ENCODE data around the gene AASS. TPM values are rescaled to one million over a fixed set of nuclear protein-coding genes. Genes with fewer than 3 reads are reported as not detected.
"Not testable (repeated sequence)": the region's sequence is repeated elsewhere in the genome, so short reads cannot be mapped to it uniquely, and the experiment has no call there.

The AASS gene
- 10 to 100 TPM; 11.8 to 22.2 (median 13.5) TPM for total RNA-seq
- polyA plus RNA-seq = 9.1 TPM
- long read RNA-seq, donor 1, partial matches to known transcripts = 2 of 5 reads
- long read RNA-seq, donor 1, other reads (novel, unspliced or antisense) = 2 of 5 reads
- long read RNA-seq, donor 2, partial matches to known transcripts = 1 of 4 reads
- long read RNA-seq, donor 2, other reads (novel, unspliced or antisense) = 2 of 4 reads
- long read RNA-seq, donor 3, transcript AASS-203 (24 exons, 3,163 nt) = major isoform, 15 of 28 reads
- long read RNA-seq, donor 3, partial matches to known transcripts = 1 of 28 reads
- long read RNA-seq, donor 3, other reads (novel, unspliced or antisense) = 9 of 28 reads
- long read RNA-seq, donor 4, transcript AASS-203 (24 exons, 3,163 nt) = major isoform, 6 of 11 reads
- long read RNA-seq, donor 4, partial matches to known transcripts = 1 of 11 reads
- long read RNA-seq, donor 4, other reads (novel, unspliced or antisense) = 4 of 11 reads

- intact Hi-C loops (cut with DNase I) = no loop called here
- H3K4me3 ChIP-seq (ENCODE audit: low read length) = peak within 1 kb of the TSS; percentile 93
- under 1% methylated on average over 69 of the region's 69 CpGs for WGBS
Observed at GRCh38 chr7:122143751-122144711, at the start of gene AASS. Gene AASS, minus strand, starts transcription at chr7:122144249. Its CDS starts 10,523 bp downstream, at chr7:122133726.

GRCh38 chr7:122188785-122189184 lies 44.7 kb upstream of the AASS start:
- H3K27ac ChIP-seq (ENCODE audit: low read length) = no peak overlapping the region
- no peak for DNase-seq
- intact Hi-C loops (cut with DNase I) = no loop called here
- H3K4me1 ChIP-seq (ENCODE audit: control insufficient read depth, insufficient read depth, low read length) = no peaks in the 10 kb centered on the region
- no peaks in the 10 kb centered on the region for H3K9me3 ChIP-seq (ENCODE audit: control insufficient read depth, low read length)
- no peak for ATAC-seq
- no peak overlapping the region for H3K4me3 ChIP-seq (ENCODE audit: low read length)
- H3K27me3 ChIP-seq (ENCODE audit: control insufficient read depth, insufficient read depth) = no peaks in the 10 kb centered on the region

More at GRCh38 chr7:122143751-122144711, at the start of gene AASS:
- ATAC-seq = peak; percentile 100
- peak; percentile 98 to 99 (median 98) for DNase-seq
- H3K27ac ChIP-seq (ENCODE audit: low read length) = peak within 1 kb of the TSS; percentile 99
- H3K9me3 ChIP-seq (ENCODE audit: control insufficient read depth, low read length) = no peaks in the 10 kb centered on the region
- H3K27me3 ChIP-seq (ENCODE audit: control insufficient read depth, insufficient read depth) = no peaks in the 10 kb centered on the region
- no peaks in the 10 kb centered on the region for H3K4me1 ChIP-seq (ENCODE audit: control insufficient read depth, insufficient read depth, low read length)

DNA sequence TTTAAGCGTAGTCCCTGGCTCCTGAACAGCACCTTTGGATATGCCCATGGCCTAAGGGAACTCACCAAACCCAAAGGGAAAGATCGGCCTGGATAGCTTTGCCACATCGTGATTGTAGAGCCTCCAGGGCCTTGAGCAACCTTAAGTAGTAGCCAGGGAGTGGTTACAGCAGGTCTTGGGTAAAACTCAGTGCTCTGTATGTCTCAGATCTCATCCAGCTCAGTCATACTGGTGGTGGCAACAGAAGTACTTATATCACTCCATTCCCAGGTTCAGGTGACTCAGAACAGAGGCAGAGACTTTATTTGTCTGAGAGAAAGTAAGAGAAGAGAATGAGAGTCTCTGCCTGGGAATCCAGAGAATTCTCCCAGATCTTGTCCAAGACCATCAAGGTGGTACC lies 39.1 kb upstream of the AASS start:
- no peak overlapping the region for H3K27ac ChIP-seq (ENCODE audit: low read length)

GRCh38 chr7:122182081-122182480 lies 38.0 kb upstream of the AASS start:
- Histone ChIP-seq H3K4me1 (ENCODE audit: control insufficient read depth, insufficient read depth, low read length) (no peaks in the 10 kb centered on the region), H3K4me3 (ENCODE audit: low read length) (no peak overlapping the region), H3K27ac (ENCODE audit: low read length) (no peak overlapping the region), H3K27me3 (ENCODE audit: control insufficient read depth, insufficient read depth) (no peaks in the 10 kb centered on the region), H3K9me3 (ENCODE audit: control insufficient read depth, low read length) (no peaks in the 10 kb centered on the region)
- ATAC-seq = no peak
- intact Hi-C loops (cut with DNase I) = no loop called here
- WGBS = 41% methylated on average over 1 of the region's 1 CpG
- DNase-seq = no peak

More for the DNA sequence above, 39.1 kb upstream of the AASS start:
- intact Hi-C loops (cut with DNase I) = no loop called here
- Histone ChIP-seq H3K27me3 (ENCODE audit: control insufficient read depth, insufficient read depth) (no peaks in the 10 kb centered on the region), H3K4me1 (ENCODE audit: control insufficient read depth, insufficient read depth, low read length) (no peaks in the 10 kb centered on the region), H3K4me3 (ENCODE audit: low read length) (no peak overlapping the region), H3K9me3 (ENCODE audit: control insufficient read depth, low read length) (no peaks in the 10 kb centered on the region)
- 78% methylated on average over 3 of the region's 3 CpGs for WGBS
- DNase-seq (no peak), ATAC-seq (no peak)

- intact Hi-C loops (cut with DNase I); DNase-seq; H3K4me3 ChIP-seq (ENCODE audit: low read length); H3K27me3 ChIP-seq (ENCODE audit: control insufficient read depth, insufficient read depth); H3K9me3 ChIP-seq (ENCODE audit: control insufficient read depth, low read length); ATAC-seq; H3K4me1 ChIP-seq (ENCODE audit: control insufficient read depth, insufficient read depth, low read length); H3K27ac ChIP-seq (ENCODE audit: low read length): not testable (repeated sequence)
- WGBS = 81% methylated on average over 2 of the region's 2 CpGs
Observed at GRCh38 chr7:122172144-122172543, 28.1 kb upstream of the AASS start.

DNA sequence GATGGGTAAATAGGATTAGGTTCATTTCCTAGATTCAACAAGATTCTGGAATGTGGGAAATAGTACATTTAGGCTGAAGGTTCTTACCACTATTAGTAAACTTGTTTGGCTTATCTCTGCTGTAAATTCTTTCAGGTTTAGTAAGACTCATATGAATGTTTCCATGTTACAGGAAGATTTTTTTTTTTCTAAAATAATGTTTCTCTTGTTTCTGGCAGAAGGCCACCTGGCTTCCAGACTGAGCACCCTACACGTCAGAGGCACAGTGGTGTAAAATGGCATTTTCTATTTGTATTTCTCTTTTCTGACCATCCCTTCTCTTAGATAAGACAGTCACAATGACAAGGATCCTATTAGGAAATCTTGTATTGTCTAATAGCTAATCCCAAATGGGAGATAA lies 22.7 kb upstream of the AASS start:
- no peaks in the 10 kb centered on the region for H3K27me3 ChIP-seq (ENCODE audit: control insufficient read depth, insufficient read depth)
- no peaks in the 10 kb centered on the region for H3K9me3 ChIP-seq (ENCODE audit: control insufficient read depth, low read length)
- no peak for ATAC-seq
- intact Hi-C loops (cut with DNase I) = no loop called here
- H3K4me3 ChIP-seq (ENCODE audit: low read length) = no peak overlapping the region
- no peak for DNase-seq
- 32% methylated on average over 1 of the region's 1 CpG for WGBS
- H3K4me1 ChIP-seq (ENCODE audit: control insufficient read depth, insufficient read depth, low read length) = no peaks in the 10 kb centered on the region
- H3K27ac ChIP-seq (ENCODE audit: low read length) = no peak overlapping the region

DNA sequence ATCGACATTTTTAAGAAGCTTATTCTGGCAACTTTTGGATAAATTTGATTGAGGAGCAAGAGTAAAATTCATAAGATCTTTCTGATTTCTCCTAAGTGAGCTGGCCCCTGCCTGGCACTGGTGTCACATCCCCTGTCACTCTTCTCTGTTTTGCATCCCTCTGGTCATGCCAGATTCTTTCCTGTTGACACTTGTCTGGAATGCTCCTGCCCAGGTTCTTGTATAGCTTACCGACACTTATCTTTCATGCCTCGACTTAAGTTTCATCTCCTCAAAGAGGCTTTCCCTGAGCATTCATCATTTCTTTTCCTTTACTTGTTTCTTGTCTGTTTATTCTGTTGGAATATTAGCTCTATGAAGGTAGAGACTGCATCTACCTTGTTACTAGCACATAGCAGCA lies 22.2 kb upstream of the AASS start:
- no peaks in the 10 kb centered on the region for H3K27me3 ChIP-seq (ENCODE audit: control insufficient read depth, insufficient read depth)
- intact Hi-C loops (cut with DNase I) = no loop called here
- H3K4me3 ChIP-seq (ENCODE audit: low read length) = no peak overlapping the region
- no peak overlapping the region for H3K27ac ChIP-seq (ENCODE audit: low read length)
- H3K9me3 ChIP-seq (ENCODE audit: control insufficient read depth, low read length) = no peaks in the 10 kb centered on the region
- no peak for ATAC-seq
- H3K4me1 ChIP-seq (ENCODE audit: control insufficient read depth, insufficient read depth, low read length) = no peaks in the 10 kb centered on the region
- WGBS = 56% methylated on average over 3 of the region's 3 CpGs
- no peak for DNase-seq

- no peaks in the 10 kb centered on the region for H3K4me1 ChIP-seq (ENCODE audit: control insufficient read depth, insufficient read depth, low read length)
- intact Hi-C loops (cut with DNase I) = no loop called here
- WGBS = 31% methylated on average over 3 of the region's 3 CpGs
- no peak for DNase-seq
- H3K27ac ChIP-seq (ENCODE audit: low read length) = no peak overlapping the region
- no peaks in the 10 kb centered on the region for H3K27me3 ChIP-seq (ENCODE audit: control insufficient read depth, insufficient read depth)
- no peak overlapping the region for H3K4me3 ChIP-seq (ENCODE audit: low read length)
- H3K9me3 ChIP-seq (ENCODE audit: control insufficient read depth, low read length) = no peaks in the 10 kb centered on the region
- ATAC-seq = no peak
Observed at GRCh38 chr7:122161628-122162027, 17.6 kb upstream of the AASS start.

DNA sequence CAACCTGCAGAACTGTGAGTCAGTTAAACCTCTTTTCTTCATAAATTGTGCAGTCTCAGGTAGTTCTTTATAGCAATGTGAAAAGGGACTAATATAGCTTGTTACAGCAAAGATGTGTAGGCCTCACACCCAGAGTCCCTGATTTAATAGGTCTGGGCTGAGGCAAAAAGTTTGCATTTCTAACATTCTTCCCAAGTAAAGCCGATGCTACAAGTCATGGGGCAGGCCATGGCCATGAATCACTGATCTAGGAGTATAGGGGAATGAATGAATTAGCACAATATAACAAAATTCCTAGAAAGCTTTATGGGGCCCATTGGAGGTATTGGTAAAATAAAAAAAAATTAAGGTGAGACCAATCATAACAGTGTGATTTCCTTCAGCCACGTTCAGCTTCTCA lies 11.5 kb upstream of the AASS start:
- 54% methylated on average over 2 of the region's 2 CpGs for WGBS
- no peaks in the 10 kb centered on the region for H3K4me1 ChIP-seq (ENCODE audit: control insufficient read depth, insufficient read depth, low read length)
- ATAC-seq (no peak), DNase-seq (no peak)
- no peaks in the 10 kb centered on the region for H3K27me3 ChIP-seq (ENCODE audit: control insufficient read depth, insufficient read depth)
- intact Hi-C loops (cut with DNase I) = no loop called here
- no peak overlapping the region for H3K27ac ChIP-seq (ENCODE audit: low read length)
- H3K9me3 ChIP-seq (ENCODE audit: control insufficient read depth, low read length) = no peaks in the 10 kb centered on the region
- H3K4me3 ChIP-seq (ENCODE audit: low read length) = no peak overlapping the region

DNA sequence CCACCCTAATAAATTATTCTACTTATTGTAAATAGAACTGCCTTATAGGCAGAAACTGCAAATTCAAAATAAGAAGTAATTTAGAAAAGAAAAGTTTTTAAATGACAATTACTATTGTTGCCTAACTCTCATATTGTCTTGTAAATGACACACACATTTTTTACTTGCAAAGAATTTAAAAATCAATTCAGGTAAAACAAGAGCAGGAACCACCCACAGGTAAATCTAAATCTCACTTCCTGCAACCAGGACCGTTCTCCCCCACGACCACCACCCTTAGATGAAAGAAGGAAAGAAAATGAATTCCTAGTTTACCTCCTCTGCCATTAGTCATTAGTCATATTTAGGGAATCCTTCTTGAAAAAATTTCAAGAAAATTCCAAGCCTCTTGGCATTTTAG lies 4.8 kb upstream of the AASS start:
- H3K4me3 ChIP-seq (ENCODE audit: low read length) = no peak overlapping the region
- 43% methylated on average over 2 of the region's 2 CpGs for WGBS
- intact Hi-C loops (cut with DNase I) = no loop called here

GRCh38 chr7:122148081-122148480 lies 4.0 kb upstream of the AASS start:
- 76% methylated on average over 3 of the region's 3 CpGs for WGBS
- Histone ChIP-seq H3K9me3 (ENCODE audit: control insufficient read depth, low read length) (no peaks in the 10 kb centered on the region), H3K27me3 (ENCODE audit: control insufficient read depth, insufficient read depth) (no peaks in the 10 kb centered on the region), H3K4me1 (ENCODE audit: control insufficient read depth, insufficient read depth, low read length) (no peaks in the 10 kb centered on the region), H3K4me3 (ENCODE audit: low read length) (no peak overlapping the region), H3K27ac (ENCODE audit: low read length) (no peak overlapping the region)
- no peak for DNase-seq
- intact Hi-C loops (cut with DNase I) = no loop called here
- no peak for ATAC-seq

More for the DNA sequence above, 4.8 kb upstream of the AASS start:
- Histone ChIP-seq H3K27ac (ENCODE audit: low read length) (no peak overlapping the region), H3K9me3 (ENCODE audit: control insufficient read depth, low read length) (no peaks in the 10 kb centered on the region), H3K4me1 (ENCODE audit: control insufficient read depth, insufficient read depth, low read length) (no peaks in the 10 kb centered on the region), H3K27me3 (ENCODE audit: control insufficient read depth, insufficient read depth) (no peaks in the 10 kb centered on the region)
- DNase-seq (no peak), ATAC-seq (no peak)
